ENCODE data around the gene ZDHHC14. TPM values are rescaled to one million over a fixed set of nuclear protein-coding genes. Genes with fewer than 3 reads are reported as not detected.

ZDHHC14 gene
- polyA plus RNA-seq, 2 of the 4 experiments (the other 2 are of a cell fraction) = 2.2 to 2.8 TPM

DNA sequence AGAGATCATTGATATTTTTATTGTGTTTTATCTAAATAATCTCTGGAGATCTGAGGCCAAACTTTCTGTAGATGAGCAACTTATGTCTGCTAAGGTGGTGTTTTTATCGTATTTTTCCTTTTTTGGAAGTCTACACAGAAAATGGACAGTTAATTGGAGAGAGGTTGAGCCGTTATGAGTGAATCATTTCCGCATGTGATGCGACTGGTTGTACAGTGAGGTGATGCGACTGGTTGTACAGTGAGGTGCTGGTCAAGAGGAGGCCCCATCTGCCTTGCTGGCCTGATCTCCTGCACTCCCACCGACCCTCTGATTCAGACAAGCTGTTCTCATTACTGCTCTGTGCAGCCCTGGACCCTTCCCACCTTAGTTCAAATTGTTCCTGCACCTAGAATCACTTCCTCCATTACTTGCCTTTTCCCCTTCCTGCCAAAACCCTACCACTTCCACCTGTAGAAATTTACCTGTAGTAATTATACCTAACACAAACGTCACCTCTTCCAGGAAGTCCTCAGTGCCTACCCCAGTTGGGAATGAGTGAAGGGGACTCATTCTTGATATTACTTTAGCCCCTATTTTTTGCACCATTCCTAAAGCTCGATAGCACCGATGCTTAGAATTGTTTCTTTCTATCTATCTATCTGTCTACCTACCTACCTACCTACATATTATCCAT, 100.3 kb downstream of the ZDHHC14 start (continued):
- TF ChIP-seq BCL3 (IDR thresholded peaks at IDR 0.05) (no peak), JUNB (IDR thresholded peaks at IDR 0.05) (no peak), EHMT2 (IDR thresholded peaks at IDR 0.05; ENCODE audit: low read depth) (no peak), MAZ (IDR thresholded peaks at IDR 0.05; ENCODE audit: borderline replicate concordance, low read depth, low read length) (no peak)

DNA sequence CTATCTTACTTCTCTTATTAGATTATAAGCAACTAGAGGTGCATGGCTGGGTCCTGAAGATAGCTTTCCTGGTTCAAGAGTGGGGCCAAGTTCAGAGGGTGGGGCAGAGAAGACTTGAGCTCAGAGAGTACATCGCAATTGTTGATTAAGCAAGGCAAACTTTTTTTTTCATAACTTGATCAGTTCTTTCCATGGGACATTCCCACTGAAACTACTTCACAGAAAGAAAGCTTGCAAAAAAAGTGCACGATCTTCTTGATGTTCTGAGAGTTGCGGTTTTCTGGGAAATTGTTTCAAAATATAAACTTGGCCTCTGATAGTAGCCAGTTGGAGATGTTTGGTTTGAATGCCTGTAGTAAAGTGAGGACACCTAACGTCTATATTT, 100.9 kb downstream of the ZDHHC14 start:
- FAIRE-seq = no peak
- H3K4me3 ChIP-seq = no peak overlapping the region
- ATAC-seq = no peak
- 85% methylated on average over 4 of the region's 4 CpGs for WGBS (ENCODE audit: missing lambda C conversion rate)
- POLR2A ChIA-PET = no interaction called here
- no peak for DNase-seq (ENCODE audit: low read depth in 1 of 2, low spot score in 1 of 2)
- CTCF ChIA-PET = no interaction called here
- no peak overlapping the region for H3K27ac ChIP-seq
- H3K4me2 ChIP-seq = no peak overlapping the region
- no peaks in the 10 kb centered on the region for H3K9me3 ChIP-seq
- H3K4me1 ChIP-seq = no peaks in the 10 kb centered on the region
- TF ChIP-seq BCL3 (IDR thresholded peaks at IDR 0.05) = no peak

GRCh38 chr6:157483770-157484169, 102.8 kb downstream of the ZDHHC14 start:
- no peaks in the 10 kb centered on the region for H3K4me1 ChIP-seq
- 75% methylated on average over 3 of the region's 3 CpGs for WGBS (ENCODE audit: missing lambda C conversion rate)
- no peak for TF ChIP-seq ZNF302 (CRISPR knock-in tag; IDR thresholded peaks at IDR 0.05)
- TF ChIP-seq NFE2L2 (conservative IDR thresholded peaks at IDR 0.05; ENCODE audit: low read length) = no peak
- no peak for TF ChIP-seq HDAC2 (IDR thresholded peaks at IDR 0.05)
- no peak for TF ChIP-seq E2F6 (IDR thresholded peaks at IDR 0.05; ENCODE audit: borderline replicate concordance, low read depth)
- no peak for TF ChIP-seq NPAS2 (CRISPR knock-in tag; IDR thresholded peaks at IDR 0.05; ENCODE audit: borderline replicate concordance)
- TF ChIP-seq EP300 (IDR thresholded peaks at IDR 0.05) = no peak
- TF ChIP-seq TFCP2L1 (CRISPR knock-in tag; IDR thresholded peaks at IDR 0.05) = no peak
- no peak for TF ChIP-seq JUN (IDR thresholded peaks at IDR 0.05)
- TF ChIP-seq MYC (IDR thresholded peaks at IDR 0.05; ENCODE audit: borderline replicate concordance, low read length) = no peak
- no peak for TF ChIP-seq MAFK (IDR thresholded peaks at IDR 0.05; ENCODE audit: partially characterized antibody)
- H3K4me2 ChIP-seq = no peak overlapping the region
- H3K27ac ChIP-seq = no peak overlapping the region
- POLR2A ChIA-PET = no interaction called here
- CTCF ChIA-PET = no interaction called here
- H3K9me3 ChIP-seq = no peaks in the 10 kb centered on the region
- FAIRE-seq (no peak), DNase-seq (ENCODE audit: low read depth in 1 of 2, low spot score in 1 of 2) (no peak), ATAC-seq (no peak)
- H3K4me3 ChIP-seq = no peak overlapping the region

GRCh38 chr6:157484181-157484580, 103.2 kb downstream of the ZDHHC14 start:
- TF ChIP-seq MYC (IDR thresholded peaks at IDR 0.05; ENCODE audit: borderline replicate concordance, low read length) (no peak), CBX8 (IDR thresholded peaks at IDR 0.05) (no peak), ELK1 (IDR thresholded peaks at IDR 0.05; ENCODE audit: low read depth, low read length) (no peak), FOSL2 (IDR thresholded peaks at IDR 0.05) (no peak), FOSL2 (CRISPR knock-in tag; IDR thresholded peaks at IDR 0.05) (no peak), NFE2L2 (conservative IDR thresholded peaks at IDR 0.05; ENCODE audit: low read length) (no peak), KDM1A (IDR thresholded peaks at IDR 0.05; ENCODE audit: low read depth) (no peak), ESRRA (IDR thresholded peaks at IDR 0.05; ENCODE audit: borderline replicate concordance, low read length) (no peak), FOXS1 (CRISPR knock-in tag; IDR thresholded peaks at IDR 0.05) (no peak), TFCP2L1 (CRISPR knock-in tag; IDR thresholded peaks at IDR 0.05) (no peak), NPAS2 (CRISPR knock-in tag; IDR thresholded peaks at IDR 0.05; ENCODE audit: borderline replicate concordance) (no peak)
- Histone ChIP-seq H3K4me1 (no peaks in the 10 kb centered on the region), H3K4me2 (no peak overlapping the region), H3K4me3 (no peak overlapping the region), H3K9me3 (no peaks in the 10 kb centered on the region), H3K27ac (no peak overlapping the region)
- DNase-seq (ENCODE audit: low read depth in 1 of 2, low spot score in 1 of 2) (no peak), ATAC-seq (no peak), FAIRE-seq (no peak)
- CTCF ChIA-PET = no interaction called here
- WGBS (ENCODE audit: missing lambda C conversion rate) = 83% methylated on average over 10 of the region's 10 CpGs
- POLR2A ChIA-PET = no interaction called here

Measured in A549 (cell line).